GM21825 (cell line): Measurements from ENCODE around the gene ARL14EP.

Experiments
- ATAC-seq: cut with Tn5 transposase; IDR thresholded peaks from one replicate; pipeline ENCODE4 v1.9.1; 2021; ENCODE audit warnings: mild to moderate bottlenecking, moderate library complexity; ENCODE audit not compliant: unreplicated experiment

ARL14EP gene

DNA sequence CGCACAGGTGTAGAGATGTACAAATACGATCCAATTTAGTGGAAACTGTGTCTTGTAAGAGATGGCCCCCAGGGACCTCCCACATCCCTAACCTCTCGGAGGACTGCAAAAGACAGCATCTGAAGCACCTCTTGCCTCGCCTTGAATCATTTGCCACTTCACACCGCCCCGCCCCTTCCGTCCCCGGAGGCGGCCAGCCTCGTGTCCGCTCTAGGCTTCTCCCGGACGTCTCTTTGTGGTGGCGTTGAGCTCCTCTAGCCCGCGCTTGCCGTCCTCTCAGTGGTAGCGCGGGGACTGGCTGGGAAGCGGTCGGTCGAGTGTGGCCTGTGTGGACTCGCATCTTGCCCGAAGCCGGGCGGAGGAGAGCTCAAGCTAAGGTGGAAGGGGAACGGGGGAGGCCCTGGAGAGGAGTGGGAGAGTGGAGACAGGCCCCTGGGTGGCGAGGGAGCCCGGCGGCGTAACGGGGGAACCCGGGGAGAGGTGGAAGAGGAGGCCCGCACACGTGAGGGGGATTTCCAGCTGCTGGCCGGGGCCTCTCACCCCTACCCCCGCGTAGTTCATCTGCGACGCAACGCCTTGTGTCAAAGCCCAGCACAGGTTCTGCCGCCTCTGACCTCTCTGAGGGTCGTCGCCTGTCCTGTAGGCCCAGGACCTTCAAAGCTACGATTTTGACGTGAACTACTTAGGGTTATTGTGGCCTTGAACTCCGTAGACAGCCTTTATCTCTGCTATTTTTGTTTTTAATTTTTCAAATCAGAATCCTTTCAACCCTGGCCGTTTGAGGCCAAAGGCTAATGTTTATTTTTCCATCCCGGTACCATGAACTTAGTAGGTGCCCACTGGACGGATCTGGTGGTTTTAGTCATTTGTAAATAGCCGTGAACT, at the start of gene ARL14EP:
TSS of gene ARL14EP (plus strand) at position 279 of the 885 bp plus-strand sequence. CDS start 7,845 bp downstream, outside the sequence.
- peak; percentile 98 for ATAC-seq

DNA sequence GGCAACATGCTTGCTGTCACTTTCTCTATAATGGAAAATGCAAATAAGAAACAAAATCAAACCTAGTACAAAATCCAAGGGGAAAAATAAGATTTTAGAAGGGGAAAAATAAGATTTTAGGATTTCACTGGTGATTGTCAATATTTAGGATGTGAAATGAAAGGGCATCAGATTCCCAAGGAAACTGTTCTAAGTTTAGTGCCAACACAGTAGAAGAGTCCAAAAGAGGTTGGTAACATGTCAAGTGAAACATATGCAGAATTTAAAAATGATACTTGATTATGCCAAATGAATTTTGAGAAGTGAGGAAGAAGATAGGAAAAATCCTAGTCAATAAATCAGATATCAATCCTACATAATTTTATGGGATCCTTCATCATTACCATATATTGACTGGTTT, 45.7 kb upstream of the ARL14EP start:
- ATAC-seq = no peak

DNA sequence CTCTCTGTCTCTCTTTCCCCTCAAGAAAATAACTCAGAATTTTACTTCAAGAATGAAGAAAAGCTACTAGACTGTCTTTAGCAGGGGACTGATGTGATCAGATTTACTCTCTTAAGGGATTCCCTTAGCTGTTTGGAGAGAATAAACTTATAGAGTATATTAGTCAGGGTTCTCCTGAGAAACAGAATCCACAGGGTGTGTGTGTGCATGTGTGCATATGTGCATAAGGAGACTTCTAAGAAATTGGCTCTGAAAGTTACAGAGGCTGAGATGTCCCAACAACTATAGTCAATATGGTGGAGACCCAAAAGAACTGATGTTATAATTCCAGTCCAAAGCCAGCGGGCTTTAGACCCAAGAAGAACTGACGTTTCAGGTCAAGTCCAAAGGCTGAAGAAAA, 43.1 kb upstream of the ARL14EP start:
- ATAC-seq = no peak

- peak; percentile 26 for ATAC-seq
Observed at GRCh38 chr11:30281476-30282288, 41.2 kb upstream of the ARL14EP start.

DNA sequence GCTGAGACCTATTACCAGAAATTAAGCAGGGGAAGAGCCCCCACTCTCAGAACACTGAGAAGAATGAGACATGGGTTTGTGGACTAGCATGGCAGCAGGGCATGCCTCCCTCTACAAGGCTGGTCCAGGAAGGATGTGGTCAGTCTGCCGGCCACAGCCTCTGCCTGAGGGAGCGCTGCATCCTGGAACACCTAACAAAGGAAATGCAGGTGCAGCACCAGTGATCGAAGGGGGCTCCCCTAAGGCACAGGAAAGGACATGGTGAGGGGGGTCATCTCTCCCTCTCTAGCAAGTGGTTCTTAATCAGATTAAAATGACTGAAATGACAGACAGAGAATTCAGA, 40.6 kb upstream of the ARL14EP start:
- ATAC-seq = peak; percentile 97

DNA sequence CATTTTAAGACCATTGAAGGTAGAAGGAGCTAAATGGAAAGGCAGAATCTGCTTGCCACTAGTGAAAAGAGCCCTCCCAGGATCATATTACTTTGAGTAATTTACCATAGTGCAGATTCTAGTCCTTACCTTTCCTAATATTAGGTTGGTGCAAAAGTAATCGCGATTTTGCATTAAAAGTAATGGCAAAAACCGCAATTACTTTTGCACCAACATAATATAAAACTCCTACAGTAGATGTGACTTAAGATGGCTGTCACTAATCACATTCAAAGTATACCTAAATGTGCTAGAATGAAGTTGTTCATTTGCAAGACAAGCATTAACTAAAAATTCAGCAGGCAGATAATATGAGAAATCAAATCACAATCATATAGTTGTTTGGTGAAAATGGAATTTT, 38.1 kb upstream of the ARL14EP start:
- ATAC-seq = no peak

- no peak for ATAC-seq
Observed at GRCh38 chr11:30285416-30286121, 37.3 kb upstream of the ARL14EP start.

DNA sequence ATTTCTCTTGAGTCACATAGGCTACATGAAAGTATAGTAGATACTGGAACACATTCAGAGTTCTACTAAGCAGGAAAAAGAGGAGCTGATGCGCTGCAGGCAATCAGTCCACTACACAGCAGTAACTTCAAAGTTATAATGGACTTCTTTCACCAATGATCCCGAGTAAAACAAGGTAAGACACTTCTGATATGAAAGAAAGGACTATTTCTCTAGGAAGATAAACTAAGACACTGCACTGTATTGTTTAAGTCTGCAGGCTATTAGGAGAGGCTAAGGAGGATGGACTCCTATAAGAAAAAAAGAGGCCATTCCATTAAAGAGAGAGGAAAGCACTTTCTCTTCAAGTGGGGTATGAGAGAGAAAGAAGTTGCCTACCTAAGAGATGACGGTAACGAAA, 31.6 kb upstream of the ARL14EP start:
- ATAC-seq = no peak

GRCh38 chr11:30292545-30292944, 30.4 kb upstream of the ARL14EP start:
- no peak for ATAC-seq

- no peak for ATAC-seq
Observed at GRCh38 chr11:30295178-30295885, 27.6 kb upstream of the ARL14EP start.

DNA sequence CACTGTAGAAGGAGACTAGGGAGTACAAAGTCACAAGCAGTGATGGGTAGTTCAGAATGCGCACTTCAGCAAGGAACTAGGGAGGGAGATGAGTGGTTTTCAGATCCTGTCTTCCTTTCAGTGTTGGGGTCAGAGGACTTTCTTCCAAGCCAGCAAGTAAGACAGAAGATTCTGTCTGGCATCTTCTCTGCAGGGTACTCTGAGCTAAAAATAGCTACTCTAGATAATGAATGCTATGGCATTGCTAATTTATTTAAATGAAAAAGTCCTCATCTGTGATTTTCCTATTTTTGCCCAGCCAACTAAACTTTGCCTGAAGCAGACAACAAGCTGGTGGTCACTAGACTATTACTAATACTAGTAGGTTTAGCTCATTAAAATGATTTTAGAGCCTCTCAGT, 18.3 kb upstream of the ARL14EP start:
- no peak for ATAC-seq

- ATAC-seq = peak; percentile 90
Observed at GRCh38 chr11:30310623-30311022, 12.3 kb upstream of the ARL14EP start.

- no peak for ATAC-seq
Observed at GRCh38 chr11:30311189-30311588, 11.7 kb upstream of the ARL14EP start.

DNA sequence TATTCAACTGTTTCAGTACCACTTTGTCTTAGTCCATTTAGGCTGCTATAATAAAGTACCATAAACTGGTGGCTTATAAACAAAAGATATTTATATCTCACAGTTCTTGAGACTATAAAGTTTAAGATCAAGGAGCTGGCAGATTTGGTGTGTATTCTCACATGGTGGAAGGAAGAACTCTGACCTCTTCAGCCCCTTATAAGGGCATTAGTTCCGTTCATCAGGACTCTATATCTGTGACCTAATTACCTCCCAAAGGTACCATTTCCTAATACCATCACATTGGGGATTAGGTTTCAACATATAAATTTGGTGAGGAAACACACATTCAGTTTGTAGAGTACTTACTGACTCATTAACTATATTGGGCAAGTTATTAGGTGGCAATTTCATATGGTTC, 10.7 kb upstream of the ARL14EP start:
- no peak for ATAC-seq

DNA sequence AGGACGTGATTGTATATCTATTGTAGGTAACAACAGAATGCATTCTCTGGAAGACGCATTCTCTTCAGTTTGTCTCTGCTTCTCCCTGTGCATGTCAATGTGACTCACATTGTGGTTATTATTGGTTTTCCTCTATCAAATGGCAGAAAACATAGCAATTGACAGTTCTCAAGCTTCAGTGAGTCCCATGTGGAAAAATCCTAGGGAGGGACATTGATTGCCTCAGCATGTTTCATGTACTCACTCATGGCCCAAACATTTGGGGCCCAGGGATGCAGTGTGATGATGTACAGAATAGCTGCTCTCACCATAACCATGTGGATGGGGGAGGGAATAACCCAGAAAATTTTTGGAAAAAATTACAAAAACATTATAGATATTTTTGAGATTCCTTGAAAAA, 9.3 kb upstream of the ARL14EP start:
- no peak for ATAC-seq

- ATAC-seq = no peak
Observed at GRCh38 chr11:30314625-30315024, 8.3 kb upstream of the ARL14EP start.

DNA sequence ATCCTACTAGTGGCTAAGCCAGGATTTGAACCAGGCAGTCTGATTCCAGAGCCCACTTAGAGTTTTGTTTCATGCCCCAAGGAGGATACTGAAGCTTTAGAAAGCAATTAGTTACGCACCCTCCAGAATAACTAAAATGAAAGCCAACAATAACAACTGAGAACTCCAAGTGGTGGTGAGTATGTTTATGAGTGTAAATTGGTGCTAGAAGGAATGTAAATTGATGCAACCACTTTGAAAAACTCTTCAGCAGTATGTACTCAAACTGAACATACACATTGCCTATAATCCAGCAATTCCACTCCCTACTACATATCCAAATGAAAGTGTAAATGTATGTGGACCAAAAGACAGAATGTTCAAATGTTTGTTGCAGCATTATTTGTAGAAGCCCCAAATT, 6.7 kb upstream of the ARL14EP start:
- no peak for ATAC-seq

- peak; percentile 64 for ATAC-seq
Observed at GRCh38 chr11:30317030-30317429, 5.9 kb upstream of the ARL14EP start.

GRCh38 chr11:30321321-30321720, 1.6 kb upstream of the ARL14EP start:
- ATAC-seq = no peak

DNA sequence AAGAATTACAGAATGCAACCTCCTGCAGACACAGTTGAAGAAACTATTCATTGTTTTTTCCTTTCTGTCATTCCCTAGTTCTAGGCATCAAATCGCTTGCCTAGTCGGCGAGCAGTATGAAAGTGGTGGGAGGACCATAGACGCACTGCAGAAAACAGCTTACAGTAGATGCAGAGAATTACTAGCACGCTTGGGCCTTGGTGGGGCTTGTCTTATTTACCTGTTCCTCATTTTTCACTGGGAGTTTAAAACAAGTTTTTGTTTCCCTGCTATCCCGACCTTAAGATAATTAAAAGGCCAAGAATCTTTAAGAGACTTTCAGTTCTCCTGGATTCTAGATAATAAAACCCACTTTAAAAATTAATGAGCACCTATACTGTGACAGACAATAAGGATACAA, 713 bp upstream of the ARL14EP start:
- ATAC-seq = no peak
